ENCODE measurements around the gene MACROD2.

DNA sequence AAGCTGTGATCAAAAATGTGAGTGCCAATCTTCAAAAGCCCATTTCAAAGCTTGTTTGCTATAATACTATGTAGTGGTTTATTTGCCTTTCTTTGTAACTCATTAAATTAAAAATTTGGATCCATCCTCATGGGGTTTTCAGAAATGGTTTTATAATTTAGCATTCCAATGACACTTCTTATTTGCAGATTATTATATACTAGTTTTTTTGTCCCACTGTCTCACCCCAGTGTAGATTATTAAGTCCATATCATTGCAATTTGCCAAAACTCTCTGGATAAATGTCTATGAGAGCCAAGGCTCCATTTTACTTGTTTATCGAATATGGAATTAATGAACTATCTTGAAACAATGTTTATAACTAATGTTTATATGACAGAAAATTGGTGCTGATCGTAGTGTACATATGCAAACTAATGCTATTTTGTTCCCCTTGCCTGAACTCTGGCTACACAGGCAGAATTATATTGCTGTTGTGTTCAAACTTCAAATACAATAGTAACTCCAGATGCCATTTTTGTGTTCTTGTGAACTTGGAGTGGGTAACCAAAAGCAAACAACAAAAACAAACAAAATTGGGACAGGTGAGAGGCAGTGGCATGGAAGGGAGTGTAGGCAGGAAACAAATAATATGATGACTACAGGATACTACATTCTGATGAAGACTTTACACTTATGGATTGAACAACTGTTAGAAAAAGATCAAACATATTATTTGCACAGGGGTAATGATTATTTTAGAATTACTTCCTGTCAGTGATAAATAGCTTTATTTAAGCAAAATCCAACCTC, 649.2 kb downstream of the MACROD2 start:
- TF ChIP-seq CTCF (IDR thresholded peaks at IDR 0.05) (no peak), ZFX (IDR thresholded peaks at IDR 0.05; ENCODE audit: borderline replicate concordance) (no peak)
